ENCODE measurements around the gene GPR65. TPM values are rescaled to one million over a fixed set of nuclear protein-coding genes. Genes with fewer than 3 reads are reported as not detected.

The GPR65 gene
- total RNA-seq, 1 donor from 2014 or later = 0.54 TPM

DNA sequence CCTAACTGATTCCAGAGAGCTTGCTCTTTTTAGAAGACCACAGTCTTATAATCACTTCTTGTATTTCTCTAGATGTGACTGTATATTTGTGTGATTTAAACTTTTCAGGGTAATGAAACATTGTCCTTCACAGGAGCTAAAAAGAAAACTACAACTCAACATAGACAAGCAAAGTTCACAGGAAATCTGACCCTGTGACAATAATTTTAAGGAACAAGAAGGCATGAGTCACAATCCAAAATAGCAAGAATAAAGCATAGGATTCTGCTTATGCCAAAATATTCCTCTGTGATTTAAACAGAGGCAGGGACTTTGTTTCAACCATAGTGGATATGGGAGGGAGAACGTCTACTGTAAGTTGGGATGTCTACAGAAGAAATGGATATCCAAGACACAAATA, 44.3 kb downstream of the GPR65 start:
- H3K27me3 ChIP-seq (ENCODE audit: insufficient read depth, low read length) = no peaks in the 10 kb centered on the region
- H3K79me2 ChIP-seq (ENCODE audit: insufficient read depth, low read length) = no peaks in the 10 kb centered on the region
- no peak overlapping the region for H3K4me3 ChIP-seq (ENCODE audit: insufficient read depth, low read depth, low read length)
- TF ChIP-seq EZH2 (IDR thresholded peaks at IDR 0.05; ENCODE audit: insufficient read depth, low read length) (no peak), CTCF (IDR thresholded peaks at IDR 0.05; ENCODE audit: insufficient read depth, low read depth, low read length) (no peak)
- H3K27ac ChIP-seq (ENCODE audit: low read depth, low read length) = no peak overlapping the region
- H3K4me3 Mint-ChIP-seq (ENCODE audit: unreplicated experiment) = no peak overlapping the region
- H3K36me3 ChIP-seq (ENCODE audit: insufficient read depth, low read length) = no peaks in the 10 kb centered on the region
- FAIRE-seq (no peak), DNase-seq (ENCODE audit: low read depth) (no peak)
- H3K4me1 ChIP-seq (ENCODE audit: insufficient read depth, low read length) = no peaks in the 10 kb centered on the region
- peaks cover 2% of the 10 kb centered on the region for H3K36me3 Mint-ChIP-seq (ENCODE audit: low read depth, unreplicated experiment)
- H4K20me1 ChIP-seq (ENCODE audit: insufficient read depth, low read length) = no peaks in the 10 kb centered on the region
- H3K4me1 Mint-ChIP-seq (ENCODE audit: low read depth, unreplicated experiment) = no peaks in the 10 kb centered on the region
- H3K9me3 ChIP-seq (ENCODE audit: insufficient read depth, low read depth, low read length) = no peaks in the 10 kb centered on the region
- H3K4me2 ChIP-seq (ENCODE audit: low read length) = no peak overlapping the region
- no peak overlapping the region for H2AFZ ChIP-seq (ENCODE audit: low read depth, low read length)
- H3K27me3 Mint-ChIP-seq (ENCODE audit: low read depth, unreplicated experiment) = no peaks in the 10 kb centered on the region
- H3K9me3 Mint-ChIP-seq (ENCODE audit: unreplicated experiment) = peaks cover 3% of the 10 kb centered on the region
- no peak overlapping the region for H3K9ac ChIP-seq (ENCODE audit: low read length)
- no peak overlapping the region for H3K27ac Mint-ChIP-seq (ENCODE audit: unreplicated experiment)

DNA sequence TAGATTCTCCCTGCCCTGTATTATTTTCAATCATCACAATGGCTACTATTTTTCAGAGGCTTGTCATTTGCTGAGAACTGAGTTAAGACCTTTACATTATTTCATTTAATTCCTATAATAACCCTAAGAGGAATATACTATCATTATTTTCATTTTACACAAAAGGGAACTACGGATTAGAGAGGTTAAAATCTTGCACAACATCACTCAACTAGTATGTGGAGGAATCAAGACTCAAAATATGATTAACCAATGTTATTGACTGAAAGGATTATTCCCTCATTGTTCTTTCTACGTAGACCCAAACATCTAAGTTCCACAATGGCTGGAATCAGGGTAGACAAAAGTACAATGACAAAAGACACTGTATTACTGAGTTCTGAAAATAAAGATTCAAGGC, 45.0 kb downstream of the GPR65 start:
- Mint-ChIP-seq H3K4me3 (ENCODE audit: unreplicated experiment) (no peak overlapping the region), H3K9me3 (ENCODE audit: unreplicated experiment) (peaks cover 3% of the 10 kb centered on the region), H3K4me1 (ENCODE audit: low read depth, unreplicated experiment) (no peaks in the 10 kb centered on the region), H3K27me3 (ENCODE audit: low read depth, unreplicated experiment) (no peaks in the 10 kb centered on the region), H3K27ac (ENCODE audit: unreplicated experiment) (no peak overlapping the region), H3K36me3 (ENCODE audit: low read depth, unreplicated experiment) (peaks cover 2% of the 10 kb centered on the region)
- no peaks in the 10 kb centered on the region for H3K4me1 ChIP-seq (ENCODE audit: insufficient read depth, low read length)
- no peaks in the 10 kb centered on the region for H3K27me3 ChIP-seq (ENCODE audit: insufficient read depth, low read length)
- H3K79me2 ChIP-seq (ENCODE audit: insufficient read depth, low read length) = no peaks in the 10 kb centered on the region
- no peak for FAIRE-seq
- H3K4me3 ChIP-seq (ENCODE audit: insufficient read depth, low read depth, low read length) = no peak overlapping the region
- H3K9ac ChIP-seq (ENCODE audit: low read length) = no peak overlapping the region
- H4K20me1 ChIP-seq (ENCODE audit: insufficient read depth, low read length) = no peaks in the 10 kb centered on the region
- TF ChIP-seq CTCF (IDR thresholded peaks at IDR 0.05; ENCODE audit: insufficient read depth, low read depth, low read length) = no peak
- TF ChIP-seq EZH2 (IDR thresholded peaks at IDR 0.05; ENCODE audit: insufficient read depth, low read length) = no peak
- H3K4me2 ChIP-seq (ENCODE audit: low read length) = no peak overlapping the region
- no peak overlapping the region for H3K27ac ChIP-seq (ENCODE audit: low read depth, low read length)
- no peaks in the 10 kb centered on the region for H3K9me3 ChIP-seq (ENCODE audit: insufficient read depth, low read depth, low read length)
- DNase-seq (ENCODE audit: low read depth) = no peak
- no peak overlapping the region for H2AFZ ChIP-seq (ENCODE audit: low read depth, low read length)
- no peaks in the 10 kb centered on the region for H3K36me3 ChIP-seq (ENCODE audit: insufficient read depth, low read length)

- H2AFZ ChIP-seq (ENCODE audit: low read depth, low read length) = no peak overlapping the region
- DNase-seq (ENCODE audit: low read depth) = no peak
- Mint-ChIP-seq H3K9me3 (ENCODE audit: unreplicated experiment) (peaks cover 7% of the 10 kb centered on the region), H3K4me1 (ENCODE audit: low read depth, unreplicated experiment) (no peaks in the 10 kb centered on the region), H3K27me3 (ENCODE audit: low read depth, unreplicated experiment) (no peaks in the 10 kb centered on the region), H3K36me3 (ENCODE audit: low read depth, unreplicated experiment) (no peaks in the 10 kb centered on the region), H3K4me3 (ENCODE audit: unreplicated experiment) (no peak overlapping the region), H3K27ac (ENCODE audit: unreplicated experiment) (no peak overlapping the region)
- no peaks in the 10 kb centered on the region for H4K20me1 ChIP-seq (ENCODE audit: insufficient read depth, low read length)
- H3K79me2 ChIP-seq (ENCODE audit: insufficient read depth, low read length) = no peaks in the 10 kb centered on the region
- no peaks in the 10 kb centered on the region for H3K36me3 ChIP-seq (ENCODE audit: insufficient read depth, low read length)
- H3K9me3 ChIP-seq (ENCODE audit: insufficient read depth, low read depth, low read length) = no peaks in the 10 kb centered on the region
- no peaks in the 10 kb centered on the region for H3K4me1 ChIP-seq (ENCODE audit: insufficient read depth, low read length)
- no peak for FAIRE-seq
- H3K9ac ChIP-seq (ENCODE audit: low read length) = no peak overlapping the region
- no peak overlapping the region for H3K4me2 ChIP-seq (ENCODE audit: low read length)
- H3K27me3 ChIP-seq (ENCODE audit: insufficient read depth, low read length) = no peaks in the 10 kb centered on the region
- no peak for TF ChIP-seq CTCF (IDR thresholded peaks at IDR 0.05; ENCODE audit: insufficient read depth, low read depth, low read length)
- no peak for TF ChIP-seq EZH2 (IDR thresholded peaks at IDR 0.05; ENCODE audit: insufficient read depth, low read length)
- H3K27ac ChIP-seq (ENCODE audit: low read depth, low read length) = no peak overlapping the region
- no peak overlapping the region for H3K4me3 ChIP-seq (ENCODE audit: insufficient read depth, low read depth, low read length)
Measured at GRCh38 chr14:88060576-88060975, 55.6 kb downstream of the GPR65 start.
